ENCODE measurements around the gene IGDCC3.

IGDCC3 gene

DNA sequence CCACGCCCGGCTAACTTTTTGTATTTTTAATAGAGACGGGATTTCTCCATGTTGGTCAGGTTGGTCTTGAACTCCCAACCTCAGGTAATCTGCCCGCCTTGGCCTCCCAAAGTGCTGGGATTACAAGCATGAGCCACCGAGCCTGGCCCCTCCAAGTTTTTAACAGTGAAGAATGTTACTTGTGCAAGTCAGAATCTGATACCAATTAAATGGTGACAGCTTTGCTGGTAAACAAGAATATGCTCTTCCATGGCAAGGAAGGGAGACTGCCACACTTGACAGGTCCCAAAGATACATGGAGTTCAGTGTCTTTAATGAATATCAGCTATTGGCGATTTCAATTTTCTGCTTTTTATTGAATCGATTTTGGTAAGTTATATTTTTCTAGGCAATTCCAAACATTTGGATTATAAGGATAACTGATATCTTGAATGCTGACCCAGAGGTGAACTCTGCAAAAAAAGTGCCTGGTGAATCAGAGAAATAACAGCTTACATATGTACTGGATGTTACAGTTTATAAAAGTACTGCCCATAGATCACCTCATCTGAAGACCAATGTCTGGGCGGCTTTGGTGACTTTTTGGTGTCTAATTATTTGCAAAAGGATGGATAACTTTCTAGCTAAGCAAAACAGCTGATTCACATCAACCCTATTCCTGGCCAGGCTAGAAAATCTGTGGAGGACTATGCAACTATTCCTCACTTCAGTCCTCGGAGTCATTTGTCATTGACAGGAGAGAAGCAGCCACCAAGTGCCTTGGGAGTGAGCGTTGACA lies 92.3 kb downstream of the IGDCC3 start:
- no peak for DNase-seq

DNA sequence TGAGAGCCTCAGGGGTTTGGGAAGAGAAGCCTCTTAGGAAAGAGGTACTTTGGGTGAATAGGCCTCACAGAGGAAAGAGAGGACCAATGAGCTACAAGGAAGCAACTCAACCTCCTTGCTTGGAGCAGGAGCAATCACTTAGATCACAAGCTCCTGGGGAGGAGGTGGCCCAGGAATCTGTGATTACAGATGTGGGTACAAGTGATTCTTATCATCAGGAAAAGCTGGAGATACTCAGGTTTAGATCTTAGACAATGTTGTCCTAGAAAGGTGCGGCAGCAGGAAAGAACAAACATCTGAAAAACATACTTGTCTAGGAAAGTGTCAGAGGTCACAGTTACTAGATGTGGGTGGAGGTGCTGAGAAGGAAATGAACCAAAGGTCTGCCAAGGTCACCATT lies 99.3 kb downstream of the IGDCC3 start:
- DNase-seq, result no peak
